GM13976 (cell line): ENCODE measurements around the gene ANKRD34C.

Experiments
- DNase-seq: peaks from one replicate; pipeline ENCODE4 v3.0.0; 2012; ENCODE audit warnings: low spot score
- in situ Hi-C: fragments of 300-500 bp; cut with MboI; formaldehyde crosslinking; loops from one replicate; pipeline ENCODE4 v1.12.0; 2022; ENCODE audit warnings: low sequenced_read_pairs, mixed read lengths, inconsistent platforms; ENCODE audit not compliant: unreplicated experiment
- TF ChIP-seq, protein P1 (sequence below): IDR thresholded peaks from 2 replicates; pipeline ENCODE4 v1.5.1; 2012; ENCODE audit warnings: borderline replicate concordance, mild to moderate bottlenecking; ENCODE audit not compliant: insufficient read depth; ENCODE audit errors: extremely low read depth, missing control alignments, control extremely low read depth

Gene ANKRD34C

DNA sequence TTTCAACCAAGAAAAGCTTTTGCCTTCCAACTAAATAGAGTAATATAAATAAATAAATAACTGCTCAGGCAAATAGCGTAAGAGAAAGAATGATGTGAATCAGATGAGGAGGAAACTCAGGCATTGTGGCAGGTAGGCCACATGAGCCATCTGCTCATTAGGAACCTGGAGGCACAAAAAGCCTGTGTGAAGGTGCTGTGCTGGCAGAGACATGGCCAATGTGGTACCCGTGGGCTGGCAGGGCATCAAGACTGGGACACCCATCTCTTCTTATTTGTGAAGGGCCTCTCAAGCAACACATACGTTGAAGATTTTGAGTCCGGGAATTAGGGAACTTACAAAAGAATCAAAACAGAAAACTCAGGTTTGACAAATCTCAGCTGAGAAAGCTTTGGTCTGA, 9.5 kb downstream of the ANKRD34C start:
- DNase-seq = no peak
- in situ Hi-C loops = no loop called here
- TF ChIP-seq, protein P1, sequence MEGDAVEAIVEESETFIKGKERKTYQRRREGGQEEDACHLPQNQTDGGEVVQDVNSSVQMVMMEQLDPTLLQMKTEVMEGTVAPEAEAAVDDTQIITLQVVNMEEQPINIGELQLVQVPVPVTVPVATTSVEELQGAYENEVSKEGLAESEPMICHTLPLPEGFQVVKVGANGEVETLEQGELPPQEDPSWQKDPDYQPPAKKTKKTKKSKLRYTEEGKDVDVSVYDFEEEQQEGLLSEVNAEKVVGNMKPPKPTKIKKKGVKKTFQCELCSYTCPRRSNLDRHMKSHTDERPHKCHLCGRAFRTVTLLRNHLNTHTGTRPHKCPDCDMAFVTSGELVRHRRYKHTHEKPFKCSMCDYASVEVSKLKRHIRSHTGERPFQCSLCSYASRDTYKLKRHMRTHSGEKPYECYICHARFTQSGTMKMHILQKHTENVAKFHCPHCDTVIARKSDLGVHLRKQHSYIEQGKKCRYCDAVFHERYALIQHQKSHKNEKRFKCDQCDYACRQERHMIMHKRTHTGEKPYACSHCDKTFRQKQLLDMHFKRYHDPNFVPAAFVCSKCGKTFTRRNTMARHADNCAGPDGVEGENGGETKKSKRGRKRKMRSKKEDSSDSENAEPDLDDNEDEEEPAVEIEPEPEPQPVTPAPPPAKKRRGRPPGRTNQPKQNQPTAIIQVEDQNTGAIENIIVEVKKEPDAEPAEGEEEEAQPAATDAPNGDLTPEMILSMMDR = no peak

DNA sequence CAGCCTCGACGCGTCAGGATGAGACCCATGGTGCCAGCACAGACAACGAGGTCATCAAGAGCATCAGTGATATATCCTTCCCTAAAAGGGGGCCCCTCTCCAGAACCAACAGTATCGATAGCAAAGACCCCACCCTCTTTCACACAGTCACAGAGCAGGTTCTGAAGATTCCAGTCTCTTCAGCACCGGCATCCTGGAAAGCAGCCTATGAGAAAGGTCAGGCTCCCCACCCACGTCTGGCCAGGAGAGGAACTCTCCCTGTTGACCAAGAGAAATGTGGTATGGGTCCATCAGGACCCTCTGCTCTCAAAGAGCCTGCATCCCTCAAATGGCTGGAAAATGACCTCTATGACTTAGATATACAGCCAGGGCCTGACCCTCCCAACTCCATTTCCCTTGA, 11.6 kb downstream of the ANKRD34C start:
- TF ChIP-seq, protein P1 = no peak
- no peak for DNase-seq
- in situ Hi-C loops = no loop called here

DNA sequence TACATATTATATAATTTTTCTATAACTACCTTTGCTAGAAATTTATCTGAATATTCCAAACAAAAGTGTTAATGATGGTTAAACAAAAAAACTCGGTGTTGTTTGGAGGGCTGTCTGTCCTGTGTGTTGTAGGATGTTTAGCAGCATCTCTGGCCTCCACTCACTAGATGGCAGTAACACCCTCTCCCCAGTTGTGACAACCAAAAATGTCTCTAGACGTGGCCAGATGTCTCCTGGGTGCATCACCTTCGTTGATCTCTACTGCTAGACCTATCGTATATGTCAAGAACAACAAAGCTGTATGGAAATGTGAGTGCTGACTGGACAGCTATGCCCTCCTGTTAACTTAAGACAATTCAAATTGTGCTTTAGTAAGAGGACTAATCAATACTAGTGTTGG, 14.1 kb downstream of the ANKRD34C start:
- no peak for DNase-seq
- in situ Hi-C loops = no loop called here
- TF ChIP-seq, protein P1 = no peak

DNA sequence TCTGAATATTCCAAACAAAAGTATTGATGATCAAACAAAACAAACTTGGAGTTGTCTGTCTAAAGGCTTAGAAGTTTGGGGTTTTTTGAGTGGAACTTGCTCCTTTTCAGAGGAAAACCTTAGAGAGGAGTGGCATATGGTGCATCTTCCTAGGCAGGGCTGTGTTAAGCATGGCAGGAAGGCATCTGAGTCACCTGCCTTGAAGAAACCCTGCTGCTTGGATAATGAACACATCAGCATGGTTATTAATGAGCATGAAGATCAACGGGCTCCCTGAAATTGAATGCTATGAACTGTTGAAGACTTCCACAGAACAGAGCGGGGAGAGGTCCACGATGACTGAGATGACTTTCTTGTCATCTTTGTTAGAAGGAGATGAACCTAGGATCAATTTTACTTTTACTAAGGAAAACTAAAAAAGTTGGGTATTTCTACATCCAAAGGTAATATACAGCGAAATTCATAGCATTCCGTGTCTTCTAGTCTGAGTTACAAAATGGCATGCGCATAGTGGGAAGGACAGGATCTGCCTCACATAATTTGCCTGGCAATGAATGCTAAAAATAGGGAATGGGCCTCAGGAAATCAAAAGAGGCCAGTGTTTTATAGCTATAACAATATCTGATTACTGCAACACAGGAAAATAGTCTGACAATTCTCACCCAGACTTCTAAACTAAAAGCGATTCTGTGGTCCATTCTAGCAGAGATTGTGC, 16.8 kb downstream of the ANKRD34C start:
- in situ Hi-C loops = no loop called here
- TF ChIP-seq, protein P1 = no peak
- DNase-seq = no peak

DNA sequence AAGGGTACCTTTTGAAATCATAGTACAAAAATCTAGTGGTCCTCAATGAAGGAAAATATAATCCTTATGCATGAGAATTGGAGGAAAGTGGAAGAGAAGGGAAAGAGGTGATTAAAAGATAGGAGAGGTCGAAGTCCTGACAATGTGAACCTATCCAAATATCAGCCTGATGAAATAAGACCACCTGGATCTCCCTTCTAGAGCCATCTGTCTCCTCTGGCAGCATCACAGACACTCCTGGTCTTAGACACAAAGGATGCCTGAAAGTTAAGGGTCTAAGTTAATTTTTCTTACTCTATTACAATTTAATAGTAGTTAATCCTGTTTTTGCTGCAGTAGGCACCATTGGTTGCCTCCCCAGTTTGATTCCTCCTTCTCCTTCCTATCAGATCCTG, 17.3 kb downstream of the ANKRD34C start:
- TF ChIP-seq, protein P1 = no peak
- in situ Hi-C loops = no loop called here
- no peak for DNase-seq

DNA sequence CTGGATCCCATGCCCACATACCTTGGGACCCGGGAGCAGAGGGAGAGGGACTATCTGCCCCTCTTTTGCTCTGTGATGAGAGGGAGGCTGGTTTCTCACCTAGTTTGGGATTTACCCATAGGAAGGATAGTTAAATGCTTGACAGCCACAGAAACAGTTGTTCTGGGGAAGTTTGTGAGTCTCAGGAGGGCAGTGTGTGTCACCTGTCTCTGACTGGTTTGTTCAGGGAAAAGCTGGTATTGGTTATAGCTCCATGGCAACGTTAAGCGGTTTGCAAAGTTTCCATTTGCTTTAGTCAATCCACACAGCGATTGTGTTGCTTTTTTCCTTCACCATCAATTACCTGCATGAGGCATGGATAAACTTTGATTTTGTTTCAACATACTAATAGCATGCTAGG, 24.7 kb downstream of the ANKRD34C start:
- in situ Hi-C loops = no loop called here

DNA sequence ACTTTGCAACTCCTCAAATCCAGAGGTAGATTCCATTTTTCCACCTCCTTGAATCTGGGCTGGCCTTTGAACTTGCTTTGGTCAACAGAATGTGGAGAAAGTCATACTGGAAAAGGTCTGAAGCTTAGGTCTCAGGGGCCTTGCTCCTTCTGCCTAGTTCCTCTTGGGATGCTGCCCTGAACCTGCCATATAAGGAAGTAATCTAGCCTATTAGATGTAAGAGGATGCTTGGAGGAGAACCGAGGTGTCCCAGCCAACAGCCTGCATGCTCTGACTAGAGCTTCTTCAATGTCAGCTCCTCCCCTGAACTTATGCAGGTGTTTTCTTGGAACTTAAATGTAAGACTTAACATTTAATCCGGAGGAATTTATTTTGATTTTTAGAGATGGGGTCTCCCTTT, 26.4 kb downstream of the ANKRD34C start:
- no peak for DNase-seq
- TF ChIP-seq, protein P1 = no peak
- in situ Hi-C loops = no loop called here

More for the DNA sequence above, 24.7 kb downstream of the ANKRD34C start:
- TF ChIP-seq, protein P1 = no peak
- DNase-seq = no peak
